A549 (cell line): ENCODE measurements around the gene ADI1. TPM values are rescaled to one million over a fixed set of nuclear protein-coding genes. Genes with fewer than 3 reads are reported as not detected.

Source experiments
- ATAC-seq, 2 experiments: fragments of 200-7000 bp in 1 of 2; fragments of >200 bp in 1 of 2; cut with Nextera tagmentation in 1 of 2; cut with Tn5 transposase in 1 of 2; 3 replicates each; pipeline versions ENCODE4 v1.8.0 to v1.9.1; 2018 to 2020; ENCODE audit warnings: mild to moderate bottlenecking in 1 of 2, moderate library complexity in 1 of 2
- CTCF ChIA-PET: fragments of 300-600 bp; sonication (Branson Sonifier 250); formaldehyde crosslinking; extraction: SDS; loops from one replicate; lab custom pipeline; 2021; ENCODE audit warnings: antibody characterized with exemption, inconsistent platforms; lab: Yijun Ruan, JAX
- POLR2A ChIA-PET: fragments of 350-600 bp; formaldehyde crosslinking; extraction: SDS; loops from one replicate; lab custom pipeline; 2021; ENCODE audit warnings: antibody characterized with exemption, inconsistent platforms; lab: Yijun Ruan, JAX
- DNase-seq, 2 experiments: peaks; one replicate each; pipeline versions ENCODE4 v3.0.0 to v3.0.0-alpha.2; 2011 to 2016; ENCODE audit warnings: low read depth in 1 of 2, low spot score in 1 of 2
- FAIRE-seq: peaks from 2 replicates; lab custom pipeline; 2011; peaks lifted over from hg19 to GRCh38; lab: Jason Lieb, UNC
- H3K27ac ChIP-seq, 2 experiments: fragments of >200 bp; sonication (Bioruptor Twin); formaldehyde crosslinking; 3 replicates each; pipeline ENCODE4 v1.5.1; 2016 to 2017
- H3K4me1 ChIP-seq: fragments of >200 bp; sonication (Bioruptor Twin); formaldehyde crosslinking; 3 replicates; pipeline ENCODE4 v1.6.1; 2016
- H3K4me2 ChIP-seq: fragments of >200 bp; sonication (Bioruptor Twin); formaldehyde crosslinking; 3 replicates; pipeline ENCODE4 v1.6.1; 2016
- H3K4me3 ChIP-seq: fragments of >200 bp; sonication (Bioruptor Twin); formaldehyde crosslinking; 3 replicates; pipeline ENCODE4 v1.5.1; 2016
- H3K9me3 ChIP-seq: fragments of >200 bp; sonication (Bioruptor Twin); formaldehyde crosslinking; 3 replicates; pipeline ENCODE4 v1.6.1; 2016
- BCL3 ChIP-seq: fragments of >200 bp; sonication (Bioruptor Twin); formaldehyde crosslinking; IDR thresholded peaks from 3 replicates; pipeline ENCODE4 v1.6.1; 2016
- CBX2 ChIP-seq: fragments of 200-600 bp; sonication (generic); IDR thresholded peaks from 2 replicates; pipeline ENCODE4 v1.6.1; 2016; ENCODE audit warnings: low read depth, mild to moderate bottlenecking, borderline replicate concordance
- CBX8 ChIP-seq: fragments of 200-600 bp; sonication (generic); IDR thresholded peaks from 2 replicates; pipeline ENCODE4 v1.6.1; 2016
- CHD2 ChIP-seq: fragments of 150-350 bp; IDR thresholded peaks from 2 replicates; pipeline ENCODE4 v1.6.1; 2014; ENCODE audit warnings: low read length; ENCODE audit not compliant: partially characterized antibody
- CTCF ChIP-seq: fragments of >200 bp; sonication (Bioruptor Twin); formaldehyde crosslinking; IDR thresholded peaks from 3 replicates; pipeline ENCODE4 v1.5.1; 2016
- EHMT2 ChIP-seq: fragments of 200-600 bp; sonication (generic); IDR thresholded peaks from 2 replicates; pipeline ENCODE4 v1.6.1; 2016; ENCODE audit warnings: antibody characterized with exemption, low read depth, mild to moderate bottlenecking, moderate library complexity
- GATA3 ChIP-seq: IDR thresholded peaks from 2 replicates; pipeline ENCODE4 v1.6.1; 2012; ENCODE audit warnings: borderline replicate concordance
- HOXB5 ChIP-seq: fragments of 250-450 bp; sonication (Bioruptor Pico); IDR thresholded peaks from 2 replicates; pipeline ENCODE4 v1.5.0; 2020; ENCODE audit warnings: mild to moderate bottlenecking, moderate library complexity
- MAX ChIP-seq: IDR thresholded peaks from 2 replicates; pipeline ENCODE4 v1.6.1; 2012
- MYC ChIP-seq: IDR thresholded peaks from 2 replicates; pipeline ENCODE4 v1.6.1; 2012; ENCODE audit warnings: mild to moderate bottlenecking, inconsistent platforms, low read length, improper control_type of control experiment, borderline replicate concordance
- POLR2A ChIP-seq: IDR thresholded peaks from 2 replicates; pipeline ENCODE4 v1.6.1; 2012; ENCODE audit warnings: mild to moderate bottlenecking, low read length
- REST ChIP-seq: fragments of 200-600 bp; sonication (generic); IDR thresholded peaks from 2 replicates; pipeline ENCODE4 v1.6.1; 2016; ENCODE audit warnings: antibody characterized with exemption, mild to moderate bottlenecking, moderate library complexity
- RNF2 ChIP-seq: fragments of 200-600 bp; sonication (generic); IDR thresholded peaks from 2 replicates; pipeline ENCODE4 v1.6.1; 2016; ENCODE audit warnings: low read depth, mild to moderate bottlenecking, antibody characterized with exemption, moderate library complexity, borderline replicate concordance
- ZFP36 ChIP-seq: fragments of 450-650 bp; IDR thresholded peaks from 2 replicates; pipeline ENCODE4 v1.6.1; 2014; ENCODE audit warnings: borderline replicate concordance; ENCODE audit not compliant: partially characterized antibody
- WGBS: methylation state at CpG from one replicate; pipeline ENCODE4 v1.1.6; 2017; ENCODE audit errors: missing lambda C conversion rate; 5-methylcytosine and 5-hydroxymethylcytosine counted together
- polyA plus RNA-seq, 4 experiments: library from polyadenylated mRNA; depleted of rRNA in 3 of 4; stranded (reverse); fragments of >200 nt; fragmentation: RNase III in 1 of 4; extraction: RNeasy Plus Mini Kit Qiagen cat#74134 plus additional on column Dnase treatment in 1 of 4; gene quantifications; 2 replicates in 3 of 4; 3 replicates in 1 of 4; pipeline ENCODE4 v1.2.3, GENCODE V29; 2011 to 2017

Gene ADI1
- polyA plus RNA-seq, 2 of the 4 experiments (the other 2 are of a cell fraction), result 47.9 to 84.6 TPM

- H3K4me2 ChIP-seq, result no peak overlapping the region
- H3K4me3 ChIP-seq, result no peak overlapping the region
- ATAC-seq (no peak), FAIRE-seq (no peak), DNase-seq (no peak)
- H3K4me1 ChIP-seq, result peaks cover 4% of the 10 kb centered on the region
- H3K9me3 ChIP-seq, result no peaks in the 10 kb centered on the region
- 95% methylated on average over 17 of the region's 17 CpGs for WGBS
- POLR2A ChIA-PET, result no interaction called here
- TF ChIP-seq GATA3 (no peak), CBX8 (no peak), REST (no peak), MYC (no peak), POLR2A (no peak), CTCF (no peak), CBX2 (no peak), CHD2 (no peak), RNF2 (no peak)
- CTCF ChIA-PET, result interaction anchor here (1.3 to 2.0 kb wide), 3 partner anchors 9 to 181 kb away, joined by 4 to 7 read pairs (median 4); no protein-coding TSS in a partner anchor
- H3K27ac ChIP-seq, result no peak overlapping the region
Observed at GRCh38 chr2:3470856-3471737, 48.2 kb downstream of the ADI1 start.

GRCh38 chr2:3470166-3470651 lies 49.1 kb downstream of the ADI1 start:
- CTCF ChIA-PET, result interaction anchor here (1.3 to 2.0 kb wide), 3 partner anchors 8 to 182 kb away, joined by 4 to 7 read pairs (median 4); no protein-coding TSS in a partner anchor
- no peak overlapping the region for H3K4me2 ChIP-seq
- 94% methylated on average over 17 of the region's 17 CpGs for WGBS

More at GRCh38 chr2:3470166-3470651, 49.1 kb downstream of the ADI1 start:
- H3K4me3 ChIP-seq, result no peak overlapping the region
- POLR2A ChIA-PET, result no interaction called here
- no peaks in the 10 kb centered on the region for H3K9me3 ChIP-seq
- TF ChIP-seq BCL3, result no peak
- TF ChIP-seq MYC, result no peak
- no peak for TF ChIP-seq ZFP36
- no peak for TF ChIP-seq MAX
- no peak for TF ChIP-seq EHMT2
- TF ChIP-seq HOXB5 (CRISPR knock-in tag), result no peak
- H3K4me1 ChIP-seq, result peaks cover 13% of the 10 kb centered on the region
- FAIRE-seq (no peak), ATAC-seq (no peak), DNase-seq (no peak)
- no peak overlapping the region for H3K27ac ChIP-seq
